Stimulated activated CD4-positive, alpha-beta T cell treated with anti-CD3 and anti-CD28 coated beads, Interleukin-12 subunit alpha, Interleukin-12 subunit beta, amount 100 ng/mL, for 24 hours (primary cell): ENCODE measurements around the gene CLTA.

Source experiments
- DNase-seq, 2 experiments: peaks; one replicate each; pipeline ENCODE4 v3.0.0-alpha.2; 2020; ENCODE audit warnings: low read depth in 2 of 2

The CLTA gene, protein sequence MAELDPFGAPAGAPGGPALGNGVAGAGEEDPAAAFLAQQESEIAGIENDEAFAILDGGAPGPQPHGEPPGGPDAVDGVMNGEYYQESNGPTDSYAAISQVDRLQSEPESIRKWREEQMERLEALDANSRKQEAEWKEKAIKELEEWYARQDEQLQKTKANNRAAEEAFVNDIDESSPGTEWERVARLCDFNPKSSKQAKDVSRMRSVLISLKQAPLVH

DNA sequence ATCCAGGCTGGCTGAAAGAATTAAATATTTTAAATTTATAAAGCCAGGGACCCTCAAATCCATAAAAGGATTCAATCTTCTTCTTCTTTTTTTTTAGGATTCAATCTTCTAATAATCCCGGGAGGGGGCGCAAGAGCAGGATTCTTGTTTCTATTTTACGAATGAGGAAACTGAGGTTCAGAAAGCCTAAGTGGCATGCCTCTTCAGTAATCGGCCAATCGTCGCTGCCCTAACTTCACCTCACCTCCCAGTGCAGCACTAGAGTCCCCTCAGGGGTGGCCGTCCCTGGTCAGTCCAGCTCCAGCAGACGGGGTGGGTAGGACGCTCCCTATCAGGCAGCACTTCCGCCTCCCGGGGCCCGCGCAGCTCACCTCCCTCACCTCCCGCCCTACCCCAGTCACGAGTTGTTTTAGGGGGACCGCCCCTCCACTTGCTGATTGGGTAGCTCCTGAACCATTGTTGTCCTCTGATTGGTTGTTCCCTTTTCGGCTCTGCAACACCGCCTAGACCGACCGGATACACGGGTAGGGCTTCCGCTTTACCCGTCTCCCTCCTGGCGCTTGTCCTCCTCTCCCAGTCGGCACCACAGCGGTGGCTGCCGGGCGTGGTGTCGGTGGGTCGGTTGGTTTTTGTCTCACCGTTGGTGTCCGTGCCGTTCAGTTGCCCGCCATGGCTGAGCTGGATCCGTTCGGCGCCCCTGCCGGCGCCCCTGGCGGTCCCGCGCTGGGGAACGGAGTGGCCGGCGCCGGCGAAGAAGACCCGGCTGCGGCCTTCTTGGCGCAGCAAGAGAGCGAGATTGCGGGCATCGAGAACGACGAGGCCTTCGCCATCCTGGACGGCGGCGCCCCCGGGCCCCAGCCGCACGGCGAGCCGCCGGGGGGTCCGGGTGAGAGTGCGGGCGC lies at the start of gene CLTA:
Gene CLTA (plus strand): TSS at position 534 of the 902 bp plus-strand sequence. CDS start 136 bp downstream, at position 670.
- peak; percentile 85 to 91 for DNase-seq

DNA sequence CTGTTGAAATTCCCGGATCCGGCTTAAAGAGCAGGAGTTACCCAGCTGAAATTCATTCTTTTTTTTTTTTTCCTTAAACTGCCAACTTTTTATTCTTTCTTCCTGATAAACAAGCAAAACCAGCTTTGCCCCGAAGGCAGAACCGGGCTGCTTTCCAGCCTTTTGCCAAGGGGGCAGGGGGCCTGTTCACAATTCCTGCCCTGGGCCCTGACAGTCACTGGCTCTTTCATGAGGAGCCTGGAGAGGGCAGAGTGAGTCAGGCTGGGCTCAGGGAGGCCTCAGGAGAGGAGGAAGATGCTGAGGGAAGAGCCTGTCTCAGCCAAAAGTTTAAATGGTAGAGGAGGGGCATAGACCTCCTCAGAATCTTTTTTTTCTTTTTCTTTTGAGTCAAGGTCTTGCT lies 49.4 kb upstream of the CLTA start:
- no peak for DNase-seq

DNA sequence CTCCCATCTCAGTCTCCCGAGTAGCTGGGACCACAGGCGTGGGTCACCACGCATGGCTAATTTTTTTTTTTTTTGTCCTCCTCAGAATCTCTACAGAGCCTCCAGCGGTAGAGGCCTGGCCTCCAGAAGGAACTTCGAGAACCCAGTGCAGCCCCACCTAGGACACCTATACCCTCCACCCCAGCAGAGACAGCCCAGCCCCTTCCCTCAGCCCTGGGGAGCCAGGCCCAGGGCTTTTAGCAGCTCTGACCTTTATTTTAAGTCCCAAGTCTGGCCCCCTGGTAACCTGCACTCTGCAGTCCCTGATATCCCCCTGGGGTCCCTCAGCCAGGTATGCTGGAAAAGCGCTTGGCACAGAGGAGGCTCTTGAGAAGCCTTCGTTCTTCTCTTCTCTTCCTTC lies 49.0 kb upstream of the CLTA start:
- no peak for DNase-seq

DNA sequence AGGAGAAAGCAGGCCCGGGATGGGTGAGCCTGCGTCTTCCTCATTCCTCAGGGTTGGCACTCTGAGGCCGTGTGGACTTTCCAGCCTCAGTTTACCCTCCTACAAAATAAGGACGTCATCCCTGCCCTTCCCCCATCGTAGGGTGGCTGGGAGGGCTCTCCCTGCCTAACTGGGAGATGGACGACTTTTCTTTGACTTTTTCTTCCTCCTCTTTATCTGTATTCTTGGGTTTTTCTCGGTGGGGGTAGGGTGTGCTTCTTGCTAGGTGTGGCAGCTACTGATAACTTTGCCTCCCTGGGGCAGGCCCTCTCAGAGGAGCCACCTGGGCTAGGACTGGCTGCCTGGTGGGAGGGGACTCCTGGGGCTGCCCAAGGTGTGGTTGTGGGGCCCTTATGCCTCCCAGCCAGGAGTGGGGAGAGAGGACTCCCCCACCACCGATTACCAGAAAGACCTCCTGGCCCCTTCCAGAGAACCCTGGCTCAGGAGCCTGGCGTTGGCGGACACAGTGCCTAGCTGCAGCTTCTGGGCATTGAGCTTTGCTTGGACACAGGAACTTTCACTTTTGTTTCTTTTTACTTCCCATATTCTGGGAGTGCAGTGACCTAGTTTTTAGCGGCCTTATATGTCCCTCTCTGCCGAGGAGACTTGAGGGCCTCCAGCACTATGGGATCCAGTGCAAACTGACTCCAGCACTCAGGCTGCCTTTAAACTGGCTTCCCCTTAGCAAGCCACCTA lies 48.0 kb upstream of the CLTA start:
- no peak for DNase-seq

DNA sequence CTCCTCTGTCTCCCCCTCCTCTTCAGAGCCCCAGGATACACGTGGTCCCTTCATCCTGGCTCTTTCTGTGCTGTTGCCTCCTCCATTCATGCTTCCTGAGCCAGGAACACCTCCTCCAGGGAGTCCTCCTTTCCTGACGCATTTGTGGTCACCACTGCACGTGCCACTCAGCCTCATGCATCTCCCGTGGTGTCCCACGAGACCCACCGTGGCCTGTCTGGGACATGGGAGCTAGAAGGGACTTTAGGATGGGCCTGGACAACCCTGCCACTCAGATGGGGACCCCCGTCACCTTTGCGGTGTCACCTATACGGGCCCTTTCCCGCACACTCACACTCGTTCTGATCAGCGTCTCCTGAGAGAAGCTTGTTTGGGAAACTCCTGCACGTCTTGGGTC lies 47.5 kb upstream of the CLTA start:
- DNase-seq: no peak

DNA sequence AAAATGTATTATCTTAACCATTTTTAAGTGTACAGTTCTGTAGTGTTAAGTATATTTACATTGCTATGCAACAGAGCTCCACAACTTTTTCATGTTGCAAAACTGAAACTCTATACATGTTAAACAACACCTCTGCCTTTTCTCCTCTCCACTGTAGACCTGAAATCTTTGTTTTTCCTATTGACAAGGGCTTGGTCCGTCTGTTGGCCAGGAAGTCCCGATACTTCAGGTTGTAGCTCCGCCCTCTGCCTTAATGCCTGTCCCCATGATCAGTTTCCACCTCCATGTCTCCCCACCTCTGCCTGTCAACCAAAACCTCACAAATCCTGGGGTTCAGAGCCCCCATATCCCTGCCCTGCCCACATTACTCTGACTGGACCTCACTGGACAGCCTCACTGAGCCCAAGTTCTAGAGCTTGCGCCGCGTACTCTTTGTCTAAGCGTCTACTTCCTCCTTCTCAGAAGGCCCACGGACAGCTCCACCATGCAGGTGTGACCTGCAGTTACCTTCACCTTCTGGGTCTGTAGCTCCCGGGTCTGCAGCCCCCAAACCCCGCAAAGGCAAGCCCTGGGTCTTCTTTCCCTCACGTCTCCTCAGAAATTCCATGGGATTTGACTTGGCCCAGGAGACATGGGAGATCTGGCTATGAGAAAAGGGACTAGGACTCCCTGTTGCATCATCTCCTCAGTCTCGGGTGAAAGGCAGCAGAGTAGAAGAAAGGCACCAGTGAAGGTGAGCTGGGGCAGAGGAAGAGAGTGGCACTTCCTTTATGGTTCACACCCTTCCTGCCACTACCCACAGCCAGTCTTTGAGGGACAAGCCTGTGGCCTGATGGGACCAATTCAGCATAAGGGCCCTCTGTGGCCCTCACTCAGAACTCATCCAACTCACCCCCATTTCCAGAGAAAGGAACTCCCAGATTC lies 46.1 kb upstream of the CLTA start:
- DNase-seq: no peak

DNA sequence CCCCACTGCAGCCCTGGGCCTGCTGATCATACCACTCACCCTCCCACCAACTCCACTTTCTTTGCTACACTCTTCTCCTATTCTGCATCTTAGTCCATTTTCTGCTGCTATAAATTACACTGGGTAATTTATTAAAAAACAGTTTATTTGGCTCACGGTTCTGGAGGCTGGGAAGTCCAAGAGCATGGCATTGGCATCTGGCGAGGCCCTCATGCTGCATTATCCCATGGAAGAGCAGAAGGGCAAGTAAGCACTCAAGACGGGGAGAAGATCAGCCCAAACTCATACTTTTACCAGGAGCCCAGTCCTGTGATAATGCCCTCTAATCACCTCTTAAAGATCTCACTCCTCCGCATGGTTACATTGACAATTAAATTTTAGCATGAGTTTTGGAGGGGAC lies 44.8 kb upstream of the CLTA start:
- no peak for DNase-seq

DNA sequence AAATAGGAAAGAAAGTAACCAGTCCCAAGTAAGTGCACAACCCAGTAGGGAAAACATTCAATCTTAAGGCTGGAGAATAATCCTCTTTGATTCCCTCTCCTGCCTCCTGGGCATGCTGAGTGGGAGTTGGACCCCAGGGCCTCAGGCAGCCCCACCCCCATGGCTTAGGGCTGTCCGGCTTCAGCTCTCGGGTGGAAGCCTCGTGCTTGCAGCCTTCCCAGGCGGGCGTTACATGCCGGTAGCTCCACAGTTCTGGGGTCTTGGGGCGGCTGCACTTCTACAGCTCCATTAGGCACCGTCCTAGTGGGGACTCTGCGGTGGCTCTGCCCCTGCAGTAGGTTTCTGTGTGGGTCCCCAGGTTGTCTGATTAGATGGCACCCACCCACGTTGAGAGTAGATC lies 44.1 kb upstream of the CLTA start:
- DNase-seq: no peak

DNA sequence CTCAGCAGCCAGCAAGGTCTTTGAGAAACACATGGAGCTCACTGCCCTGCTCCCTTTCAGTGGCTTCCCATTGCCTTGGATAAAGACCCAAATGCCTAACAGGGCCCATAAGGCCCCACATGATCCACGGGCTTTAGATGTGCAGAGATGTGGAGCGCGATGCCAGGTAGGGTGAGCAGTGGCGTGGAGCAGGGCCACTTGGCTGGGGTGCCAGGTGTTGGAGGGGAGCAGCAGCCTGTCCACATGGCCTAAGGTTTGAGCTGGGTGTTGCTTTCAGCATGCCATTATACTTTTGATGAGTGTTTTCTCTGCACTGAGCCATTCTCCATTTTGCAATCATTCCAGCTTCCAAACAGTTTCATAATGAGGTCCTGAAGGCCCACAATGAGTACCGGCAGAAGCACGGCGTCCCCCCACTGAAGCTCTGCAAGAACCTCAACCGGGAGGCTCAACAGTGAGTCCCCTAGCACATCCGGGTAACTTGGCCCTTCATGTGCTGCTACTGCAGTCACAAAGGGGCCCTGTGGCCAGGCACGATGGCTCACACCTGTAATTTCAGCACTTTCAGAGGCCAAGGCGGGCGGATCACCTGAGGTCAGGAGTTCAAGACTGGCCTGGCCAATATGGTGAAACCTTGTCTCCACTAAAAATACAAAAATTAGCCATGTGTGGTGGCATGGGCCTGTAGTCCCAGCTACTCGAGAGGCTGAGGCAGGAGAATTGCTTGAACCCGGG lies 43.1 kb upstream of the CLTA start:
- no peak for DNase-seq

DNA sequence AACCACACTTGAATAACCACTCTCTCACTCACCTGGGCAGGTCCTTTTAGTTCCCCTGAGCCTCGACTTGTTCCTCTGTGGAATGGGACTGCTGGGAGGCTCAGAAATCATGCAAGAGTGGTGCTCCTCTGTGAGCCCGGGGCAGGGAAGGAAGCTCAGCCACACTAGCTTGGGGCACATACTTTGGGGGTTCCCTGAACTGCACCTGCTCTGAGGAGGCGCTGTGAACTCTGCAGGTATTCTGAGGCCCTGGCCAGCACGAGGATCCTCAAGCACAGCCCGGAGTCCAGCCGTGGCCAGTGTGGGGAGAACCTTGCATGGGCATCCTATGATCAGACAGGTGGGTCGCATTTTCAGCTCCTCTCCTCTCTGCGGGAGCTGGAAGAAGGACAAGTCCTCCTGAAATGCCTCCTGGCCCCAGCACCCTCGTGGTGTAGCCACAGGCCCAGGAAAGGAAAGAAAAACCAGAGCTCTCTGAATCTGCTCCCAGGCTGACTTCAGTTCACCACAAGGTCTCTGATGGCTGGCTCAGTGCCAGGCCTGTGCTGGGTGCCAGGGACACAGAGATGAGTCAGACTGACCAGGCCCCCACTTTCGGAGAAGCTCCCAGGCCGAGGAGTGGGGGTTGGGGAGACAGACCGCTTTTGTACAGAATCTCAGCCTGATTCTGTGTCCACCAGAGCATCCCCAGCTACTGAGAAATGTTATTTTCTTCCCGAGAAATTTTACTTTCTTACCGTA lies 42.2 kb upstream of the CLTA start:
- peak in 1 of 2 experiments; percentile 73 for DNase-seq

DNA sequence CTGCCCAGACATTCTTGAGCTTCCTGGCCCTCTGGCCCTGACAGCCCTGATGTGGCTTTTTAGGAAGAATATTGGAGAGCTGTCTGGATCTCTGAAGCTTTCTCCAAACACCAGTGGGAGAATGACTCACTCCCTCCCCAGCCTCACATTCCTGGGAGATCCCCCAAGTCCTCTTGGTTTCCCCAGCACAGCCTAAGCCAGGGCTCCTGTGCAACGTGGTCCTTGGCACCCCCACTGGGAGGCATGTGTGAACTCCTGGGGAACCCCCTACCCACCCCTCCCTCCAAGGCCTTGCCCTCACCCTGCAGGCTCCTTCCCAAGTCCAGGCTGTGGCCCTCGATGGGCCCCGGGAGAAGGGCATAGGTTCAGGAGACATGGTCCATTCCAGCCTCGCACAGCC lies 41.5 kb upstream of the CLTA start:
- DNase-seq: no peak

DNA sequence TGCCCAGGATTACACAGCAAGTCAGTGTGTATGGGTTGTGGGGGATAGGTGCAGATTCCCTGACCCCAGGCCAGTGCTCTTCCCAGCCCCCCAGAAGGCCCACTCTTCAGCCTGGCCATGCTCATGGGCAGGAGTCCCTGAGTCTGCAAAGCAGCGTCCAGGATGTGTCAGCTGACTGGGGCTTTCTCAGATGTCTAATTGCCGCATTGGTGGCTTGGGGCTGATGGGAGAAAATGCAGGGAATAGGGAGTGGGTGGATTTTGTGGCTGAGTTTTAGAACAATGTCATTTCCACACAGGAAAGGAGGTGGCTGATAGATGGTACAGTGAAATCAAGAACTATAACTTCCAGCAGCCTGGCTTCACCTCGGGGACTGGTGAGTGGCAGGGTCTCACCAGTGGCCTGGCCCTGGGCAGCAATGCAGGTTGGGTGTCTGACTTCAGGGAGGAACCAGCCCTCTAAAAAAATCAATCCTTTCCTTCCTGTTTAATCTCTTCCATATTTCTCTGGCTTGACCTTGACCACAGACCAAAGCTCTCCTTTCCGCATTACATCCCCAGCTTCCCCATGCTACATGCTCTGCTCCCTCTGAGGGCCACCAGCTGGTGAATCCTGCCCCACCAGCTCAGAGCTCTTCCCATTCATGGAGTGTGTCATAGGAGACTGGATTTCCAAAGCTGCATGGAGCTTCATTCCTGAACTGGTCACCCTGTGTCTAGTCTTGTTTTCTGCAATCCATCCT lies 40.0 kb upstream of the CLTA start:
- no peak for DNase-seq

DNA sequence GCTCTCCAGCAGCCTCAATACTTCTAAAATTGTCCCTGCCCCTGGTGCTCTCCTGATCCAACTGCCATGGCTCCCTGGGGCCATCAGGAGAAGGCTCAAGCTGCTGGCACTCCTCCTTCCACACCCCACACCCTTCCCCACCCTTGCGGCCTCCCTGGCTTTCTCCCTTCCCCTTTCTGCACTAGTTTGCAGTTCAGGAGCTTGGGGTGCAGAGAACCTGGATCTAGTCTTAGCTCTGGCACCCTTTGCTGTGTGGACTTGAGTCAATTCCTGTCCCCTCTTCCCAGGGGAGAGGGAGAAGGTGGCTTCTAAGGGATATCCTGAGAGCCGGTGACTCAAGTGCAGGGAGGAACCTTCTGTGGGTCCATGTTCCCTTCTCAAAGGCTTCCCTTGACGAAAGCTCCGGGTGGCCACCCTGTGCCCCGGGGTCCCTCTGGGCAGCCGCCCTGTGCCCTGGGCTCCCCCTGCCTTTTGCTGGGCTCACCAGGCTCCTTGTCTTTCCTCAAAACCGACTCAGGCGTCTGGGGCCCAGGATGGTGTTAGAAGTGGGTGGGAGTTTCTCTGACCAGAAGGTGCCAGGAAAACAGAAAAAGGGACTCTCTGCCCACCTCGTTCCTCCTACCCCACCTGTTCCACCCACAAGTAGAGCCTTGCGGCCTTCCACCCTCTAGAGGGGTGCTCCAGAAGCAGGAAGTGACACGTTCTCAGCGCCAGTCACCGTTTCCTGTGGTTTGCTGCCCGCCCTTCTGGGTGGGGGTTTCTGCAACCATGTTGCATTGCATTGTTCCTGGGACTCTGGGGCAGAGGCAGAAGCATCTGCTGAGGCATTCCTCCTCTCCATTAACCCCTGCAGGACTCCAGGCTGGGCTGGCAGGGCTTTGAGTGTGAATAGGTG lies 39.2 kb upstream of the CLTA start:
- DNase-seq: peak; percentile 74 to 80

DNA sequence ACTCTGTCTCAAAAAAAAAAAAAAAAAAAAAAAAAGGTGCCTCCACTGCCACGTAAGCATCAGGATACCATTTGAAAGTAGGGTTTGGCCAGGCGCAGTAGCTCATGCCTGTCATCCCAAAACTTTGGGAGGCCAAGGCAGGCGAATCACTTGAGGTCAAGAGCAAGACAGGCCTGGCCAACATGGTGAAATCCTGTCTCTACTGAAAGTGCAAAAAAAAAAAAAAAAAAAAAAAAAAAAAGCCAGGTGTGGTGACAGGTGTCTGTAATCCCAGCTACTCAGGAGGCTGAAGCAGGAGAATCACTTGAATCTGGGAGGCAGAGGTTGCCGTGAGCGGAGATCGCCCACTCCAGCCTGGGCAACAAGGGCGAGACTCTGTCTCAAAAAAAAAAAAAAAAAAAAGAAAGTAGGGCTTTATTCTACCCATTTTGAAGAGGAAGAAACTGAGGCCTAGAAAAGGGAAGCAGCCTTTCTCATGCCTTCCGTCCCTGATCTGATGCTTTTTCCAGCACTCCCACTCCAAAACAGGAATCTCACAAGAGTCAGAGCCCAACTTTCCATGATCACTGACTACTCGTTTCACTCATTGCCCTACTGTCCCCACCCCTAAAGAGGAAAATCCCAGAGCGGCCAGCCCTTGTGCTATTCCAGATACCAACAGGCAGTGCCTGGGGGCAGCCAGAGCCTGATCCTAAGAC lies 37.8 kb upstream of the CLTA start:
- DNase-seq: no peak

DNA sequence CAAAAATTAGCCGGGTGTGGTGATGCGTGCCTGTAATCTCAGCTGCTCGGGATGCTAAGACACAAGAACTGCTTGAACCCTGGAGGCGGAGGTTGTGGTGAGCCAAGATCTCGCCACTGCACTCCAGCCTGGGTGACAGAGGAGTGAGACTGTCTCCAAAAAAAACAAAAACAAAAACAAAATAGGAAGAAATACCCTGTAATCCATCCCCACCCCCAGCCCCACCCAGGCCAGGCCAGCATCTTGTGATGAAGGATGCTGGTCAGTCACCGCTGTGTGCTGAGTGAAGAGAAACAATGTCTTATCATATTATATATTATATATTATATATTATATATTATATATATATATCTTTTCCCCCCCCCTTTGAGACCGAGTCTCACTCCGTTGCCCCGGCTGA lies 37.0 kb upstream of the CLTA start:
- DNase-seq: no peak

DNA sequence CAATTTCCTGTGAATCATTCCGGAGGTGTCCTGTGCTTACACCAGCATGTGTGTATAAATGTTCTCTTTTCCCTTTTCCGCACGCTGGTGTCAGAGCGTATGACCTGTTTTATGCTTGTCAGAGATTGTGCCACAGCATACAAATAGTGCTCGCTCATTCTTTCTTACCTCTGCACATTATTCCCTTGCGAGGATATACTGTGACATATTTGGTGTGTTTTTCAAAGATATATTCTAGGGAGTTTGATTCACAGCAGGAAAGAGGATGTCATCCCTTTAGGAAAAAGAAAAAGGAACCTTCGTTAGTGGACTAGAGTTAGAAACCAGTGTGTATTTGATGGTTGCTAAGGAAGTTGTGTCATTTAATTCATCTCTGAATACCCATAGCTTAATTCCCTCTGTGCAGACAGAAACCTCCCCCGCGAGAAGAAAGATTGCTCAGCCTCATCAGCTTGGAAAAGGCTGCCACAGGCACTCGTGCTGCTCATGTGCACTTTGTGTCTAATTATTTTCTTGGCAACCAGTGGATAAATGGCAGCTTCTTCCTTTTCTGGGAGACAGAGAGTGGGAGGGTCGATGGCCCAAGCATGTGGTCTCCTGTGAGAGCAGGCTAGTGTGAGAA lies 36.3 kb upstream of the CLTA start:
- no peak for DNase-seq

DNA sequence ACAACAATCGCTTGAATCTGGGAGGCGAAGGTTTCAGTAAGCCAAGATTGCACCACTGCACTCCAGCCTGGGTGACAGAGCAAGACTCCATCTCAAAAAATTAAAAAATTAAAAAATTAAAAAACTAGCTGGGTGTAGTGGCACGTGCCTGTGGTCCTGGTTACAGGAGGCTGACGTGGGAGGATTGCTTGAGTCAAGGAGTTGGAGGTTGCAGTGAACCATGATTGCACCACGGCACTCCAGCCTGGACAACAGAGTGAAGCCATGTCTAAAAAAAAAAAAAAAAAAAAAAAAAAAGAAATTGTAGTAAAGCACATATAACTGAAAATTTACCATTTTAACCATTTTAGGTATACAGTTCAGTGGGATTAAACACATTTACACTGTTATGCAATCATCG lies 34.6 kb upstream of the CLTA start:
- no peak for DNase-seq
